ENCODE data around the gene MAPK10. TPM values are rescaled to one million over a fixed set of nuclear protein-coding genes. Genes with fewer than 3 reads are reported as not detected.

MAPK10 gene
- total RNA-seq, 1 donor from 2014 or later, result 3.4 TPM

DNA sequence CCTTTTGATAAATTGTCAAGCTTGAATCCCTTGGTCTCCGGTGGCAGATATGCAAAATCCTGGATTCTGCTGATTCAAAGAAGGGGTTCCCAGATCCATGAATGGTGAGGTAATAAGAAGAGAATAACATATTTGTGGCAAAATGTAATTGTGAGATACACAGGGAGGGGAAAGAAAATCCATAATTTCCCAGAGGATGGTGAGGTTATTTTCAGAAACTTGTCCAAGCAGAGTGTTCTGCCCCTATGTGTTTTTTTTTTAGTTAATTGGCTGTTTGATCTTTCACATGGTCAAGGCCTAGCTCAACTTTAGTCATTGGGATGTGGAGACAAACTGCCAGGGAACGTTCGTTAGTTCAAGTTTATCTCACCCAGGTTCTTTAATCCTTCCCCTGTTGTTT lies 408.8 kb downstream of the MAPK10 start:
- no peaks in the 10 kb centered on the region for H3K27me3 ChIP-seq (ENCODE audit: control insufficient read depth, insufficient read depth, low read length)
- no peak for FAIRE-seq
- H3K36me3 ChIP-seq (ENCODE audit: control insufficient read depth, insufficient read depth, low read length), result no peaks in the 10 kb centered on the region
- H3K4me3 ChIP-seq (ENCODE audit: low read depth, low read length), result no peak overlapping the region
- no peak for DNase-seq (ENCODE audit: low read depth)
- TF ChIP-seq, protein P1, sequence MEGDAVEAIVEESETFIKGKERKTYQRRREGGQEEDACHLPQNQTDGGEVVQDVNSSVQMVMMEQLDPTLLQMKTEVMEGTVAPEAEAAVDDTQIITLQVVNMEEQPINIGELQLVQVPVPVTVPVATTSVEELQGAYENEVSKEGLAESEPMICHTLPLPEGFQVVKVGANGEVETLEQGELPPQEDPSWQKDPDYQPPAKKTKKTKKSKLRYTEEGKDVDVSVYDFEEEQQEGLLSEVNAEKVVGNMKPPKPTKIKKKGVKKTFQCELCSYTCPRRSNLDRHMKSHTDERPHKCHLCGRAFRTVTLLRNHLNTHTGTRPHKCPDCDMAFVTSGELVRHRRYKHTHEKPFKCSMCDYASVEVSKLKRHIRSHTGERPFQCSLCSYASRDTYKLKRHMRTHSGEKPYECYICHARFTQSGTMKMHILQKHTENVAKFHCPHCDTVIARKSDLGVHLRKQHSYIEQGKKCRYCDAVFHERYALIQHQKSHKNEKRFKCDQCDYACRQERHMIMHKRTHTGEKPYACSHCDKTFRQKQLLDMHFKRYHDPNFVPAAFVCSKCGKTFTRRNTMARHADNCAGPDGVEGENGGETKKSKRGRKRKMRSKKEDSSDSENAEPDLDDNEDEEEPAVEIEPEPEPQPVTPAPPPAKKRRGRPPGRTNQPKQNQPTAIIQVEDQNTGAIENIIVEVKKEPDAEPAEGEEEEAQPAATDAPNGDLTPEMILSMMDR (IDR thresholded peaks at IDR 0.05; ENCODE audit: insufficient read depth, low read length, severe bottlenecking), result no peak

DNA sequence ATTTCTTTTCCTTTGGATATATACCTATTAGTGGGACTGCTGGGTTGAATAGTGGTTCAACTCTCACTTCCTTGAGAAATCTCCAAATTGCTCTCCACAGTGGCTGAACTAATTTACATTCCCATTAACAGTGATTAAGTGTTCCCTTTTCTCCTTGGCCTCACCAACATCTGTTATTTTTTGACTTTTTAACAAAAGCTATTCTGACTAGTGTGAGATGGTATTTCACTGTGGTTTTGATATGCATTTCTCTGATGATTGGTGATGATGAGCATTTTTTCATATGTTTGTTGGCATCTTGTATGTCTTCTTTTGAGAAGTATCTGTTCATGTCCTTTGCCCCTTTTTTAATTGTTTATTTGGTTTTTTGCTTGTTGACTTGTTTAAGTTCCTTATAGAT lies 413.0 kb downstream of the MAPK10 start:
- TF ChIP-seq, protein P1 (IDR thresholded peaks at IDR 0.05; ENCODE audit: insufficient read depth, low read length, severe bottlenecking), result no peak
- Histone ChIP-seq H3K36me3 (ENCODE audit: control insufficient read depth, insufficient read depth, low read length) (no peaks in the 10 kb centered on the region), H3K27me3 (ENCODE audit: control insufficient read depth, insufficient read depth, low read length) (no peaks in the 10 kb centered on the region), H3K4me3 (ENCODE audit: low read depth, low read length) (no peak overlapping the region)
- no peak for FAIRE-seq
- DNase-seq (ENCODE audit: low read depth), result no peak

DNA sequence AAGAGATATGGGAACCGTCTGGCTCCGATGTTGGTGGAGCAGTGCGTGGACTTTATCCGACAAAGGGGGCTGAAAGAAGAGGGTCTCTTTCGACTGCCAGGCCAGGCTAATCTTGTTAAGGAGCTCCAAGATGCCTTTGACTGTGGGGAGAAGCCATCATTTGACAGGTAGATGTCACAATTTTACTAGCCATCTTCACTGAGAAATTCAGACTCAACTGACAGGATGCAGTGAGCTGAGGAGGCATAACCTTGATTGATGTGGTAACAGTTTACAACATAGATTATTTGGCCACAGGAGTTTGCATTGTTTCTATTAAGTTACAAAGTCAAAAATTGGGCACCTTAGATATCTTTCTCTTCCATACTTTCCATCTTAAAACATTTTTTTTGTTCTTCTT lies 417.7 kb downstream of the MAPK10 start:
- H3K27me3 ChIP-seq (ENCODE audit: control insufficient read depth, insufficient read depth, low read length), result no peaks in the 10 kb centered on the region
- DNase-seq (ENCODE audit: low read depth) (no peak), FAIRE-seq (no peak)
- TF ChIP-seq, protein P1 (IDR thresholded peaks at IDR 0.05; ENCODE audit: insufficient read depth, low read length, severe bottlenecking), result no peak
- H3K4me3 ChIP-seq (ENCODE audit: low read depth, low read length), result no peak overlapping the region
- no peaks in the 10 kb centered on the region for H3K36me3 ChIP-seq (ENCODE audit: control insufficient read depth, insufficient read depth, low read length)

GRCh38 chr4:85940151-85940550 lies 419.7 kb downstream of the MAPK10 start:
- Histone ChIP-seq H3K27me3 (ENCODE audit: control insufficient read depth, insufficient read depth, low read length) (no peaks in the 10 kb centered on the region), H3K36me3 (ENCODE audit: control insufficient read depth, insufficient read depth, low read length) (no peaks in the 10 kb centered on the region), H3K4me3 (ENCODE audit: low read depth, low read length) (no peak overlapping the region)
- FAIRE-seq (no peak), DNase-seq (ENCODE audit: low read depth) (no peak)
- TF ChIP-seq, protein P1 (IDR thresholded peaks at IDR 0.05; ENCODE audit: insufficient read depth, low read length, severe bottlenecking), result no peak

Other genes with a start within 250 kb of the MAPK10 start
- gene PTPN13, start 234.3 kb upstream of the MAPK10 start, total RNA-seq, result 39.0 and 41.3 TPM in 2 replicates

Data from bronchial epithelial cell (primary cell).